Measurements from ENCODE around the gene GATB. TPM values are rescaled to one million over a fixed set of nuclear protein-coding genes. Genes with fewer than 3 reads are reported as not detected.

GATB gene
- total and polyA plus RNA-seq, 2 donors (not counting 3 experiments of a cell fraction or from before 2014, with no cell fraction given): 14.4 to 17.7 TPM

DNA sequence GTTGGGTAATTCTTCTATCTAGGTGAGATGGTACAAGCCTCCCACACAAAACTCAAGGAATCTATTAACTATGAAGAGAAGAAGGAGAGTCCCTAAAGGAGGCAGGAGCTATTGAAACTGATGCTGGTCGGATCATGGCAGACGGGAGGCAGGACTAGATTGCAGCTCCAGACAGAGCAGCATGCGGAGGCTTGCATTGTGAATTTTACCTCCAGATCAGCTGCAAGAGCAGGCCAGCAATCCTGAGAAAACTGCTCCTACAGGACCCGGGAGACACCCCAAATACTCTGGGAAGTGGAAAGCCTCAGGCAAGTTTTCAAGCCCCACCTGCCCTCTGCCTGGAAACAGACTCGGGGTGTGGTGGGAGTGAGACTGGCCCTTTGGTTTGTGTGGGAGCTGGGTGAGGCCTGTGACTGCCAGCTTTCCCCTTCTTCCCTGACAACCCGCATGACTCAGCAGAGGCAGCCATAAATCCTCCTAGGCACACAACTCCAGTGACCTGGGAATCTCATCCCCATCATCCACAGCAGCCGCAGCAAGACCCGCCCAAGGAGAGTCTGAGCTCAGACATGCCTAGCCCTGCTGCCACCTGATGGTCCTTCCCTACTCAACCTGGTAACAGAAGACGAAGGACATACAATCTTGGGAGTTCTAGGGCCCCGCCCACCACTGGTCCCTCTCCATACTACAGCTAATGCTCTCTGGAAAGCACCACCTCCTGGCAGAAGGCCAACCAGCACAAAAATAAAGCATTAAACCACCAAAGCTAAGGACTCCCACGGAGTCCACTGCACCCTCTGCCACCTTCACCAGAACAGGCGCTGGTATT is 30.9 kb downstream of the GATB start:
- TF ChIP-seq MYC (IDR thresholded peaks at IDR 0.05; ENCODE audit: low read depth, low read length) (no peak), EZH2 (IDR thresholded peaks at IDR 0.05; ENCODE audit: borderline replicate concordance, low read depth, low read length, severe bottlenecking) (no peak), POLR2AphosphoS5 (IDR thresholded peaks at IDR 0.05; ENCODE audit: insufficient read depth, low read depth, low read length) (no peak), POLR2A (IDR thresholded peaks at IDR 0.05; ENCODE audit: low read depth, low read length) (no peak), FOS (IDR thresholded peaks at IDR 0.05; ENCODE audit: borderline replicate concordance, insufficient read depth, low read length) (no peak), JUN (IDR thresholded peaks at IDR 0.05; ENCODE audit: borderline replicate concordance, insufficient read depth, insufficient read length, low read depth) (no peak), GATA2 (IDR thresholded peaks at IDR 0.05; ENCODE audit: insufficient read depth, insufficient read length, low read depth, low read length) (no peak)
- TF ChIP-seq, protein P1, sequence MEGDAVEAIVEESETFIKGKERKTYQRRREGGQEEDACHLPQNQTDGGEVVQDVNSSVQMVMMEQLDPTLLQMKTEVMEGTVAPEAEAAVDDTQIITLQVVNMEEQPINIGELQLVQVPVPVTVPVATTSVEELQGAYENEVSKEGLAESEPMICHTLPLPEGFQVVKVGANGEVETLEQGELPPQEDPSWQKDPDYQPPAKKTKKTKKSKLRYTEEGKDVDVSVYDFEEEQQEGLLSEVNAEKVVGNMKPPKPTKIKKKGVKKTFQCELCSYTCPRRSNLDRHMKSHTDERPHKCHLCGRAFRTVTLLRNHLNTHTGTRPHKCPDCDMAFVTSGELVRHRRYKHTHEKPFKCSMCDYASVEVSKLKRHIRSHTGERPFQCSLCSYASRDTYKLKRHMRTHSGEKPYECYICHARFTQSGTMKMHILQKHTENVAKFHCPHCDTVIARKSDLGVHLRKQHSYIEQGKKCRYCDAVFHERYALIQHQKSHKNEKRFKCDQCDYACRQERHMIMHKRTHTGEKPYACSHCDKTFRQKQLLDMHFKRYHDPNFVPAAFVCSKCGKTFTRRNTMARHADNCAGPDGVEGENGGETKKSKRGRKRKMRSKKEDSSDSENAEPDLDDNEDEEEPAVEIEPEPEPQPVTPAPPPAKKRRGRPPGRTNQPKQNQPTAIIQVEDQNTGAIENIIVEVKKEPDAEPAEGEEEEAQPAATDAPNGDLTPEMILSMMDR (IDR thresholded peaks at IDR 0.05; ENCODE audit: extremely low read depth in 1 of 2, insufficient read depth in 1 of 2, low read depth in 1 of 2, low read length in 2 of 2): no peak
- TF ChIP-seq, protein P2, sequence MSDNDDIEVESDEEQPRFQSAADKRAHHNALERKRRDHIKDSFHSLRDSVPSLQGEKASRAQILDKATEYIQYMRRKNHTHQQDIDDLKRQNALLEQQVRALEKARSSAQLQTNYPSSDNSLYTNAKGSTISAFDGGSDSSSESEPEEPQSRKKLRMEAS (IDR thresholded peaks at IDR 0.05; ENCODE audit: insufficient read depth, insufficient read length): no peak
- ChIA-PET CTCF (interaction anchor here (0.5 to 2.2 kb wide), 3 partner anchors 9 to 67 kb away, joined by 3 to 5 read pairs (median 5); no protein-coding TSS in a partner anchor), POLR2A (no interaction called here)
- Histone ChIP-seq H3K36me3 (ENCODE audit: control insufficient read depth in 2 of 2, extremely low read depth in 1 of 2, insufficient read depth in 2 of 2, low read length in 2 of 2) (no peaks in the 10 kb centered on the region), H3K4me2 (ENCODE audit: insufficient read depth, low read length) (no peak overlapping the region), H3K9me1 (replicated peaks; ENCODE audit: control insufficient read depth, extremely low read depth, insufficient read depth, low read length) (no peaks in the 10 kb centered on the region), H3K4me3 (replicated peaks in 1 of 3; ENCODE audit: insufficient read depth in 1 of 3, low read depth in 1 of 3, low read length in 3 of 3) (no peak overlapping the region), H2AFZ (ENCODE audit: low read depth, low read length) (no peak overlapping the region), H3K9ac (replicated peaks; ENCODE audit: extremely low read depth, insufficient read depth, low read length) (no peak overlapping the region), H3K27ac (ENCODE audit: insufficient read depth, low read depth, low read length) (no peak overlapping the region), H4K20me1 (replicated peaks; ENCODE audit: control insufficient read depth, extremely low read depth, insufficient read depth, low read length) (no peaks in the 10 kb centered on the region), H3K79me2 (ENCODE audit: control insufficient read depth, insufficient read depth, low read length) (no peaks in the 10 kb centered on the region), H3K9me3 (replicated peaks; ENCODE audit: control insufficient read depth, insufficient read depth, low read length) (no peaks in the 10 kb centered on the region), H3K27me3 (ENCODE audit: control insufficient read depth in 2 of 2, insufficient read depth in 2 of 2, low read length in 2 of 2) (no peaks in the 10 kb centered on the region), H3K4me1 (ENCODE audit: control insufficient read depth, extremely low read depth, insufficient read depth, low read length) (no peaks in the 10 kb centered on the region)
- no peak for FAIRE-seq
- no TSS peak for BruUV-seq (replicated peaks)
- dilution Hi-C loops (cut with MboI; ENCODE audit: extremely low pct_ligation_motif_present, low sequenced_read_pairs) (no loop called here), intact Hi-C loops (cut with micrococcal nuclease) (no loop called here)
- no peak for DNase-seq (ENCODE audit: low read depth, low spot score)
